Renal cortical epithelial cell (primary cell): ENCODE data around the gene SUPT4H1. TPM values are rescaled to one million over a fixed set of nuclear protein-coding genes. Genes with fewer than 3 reads are reported as not detected.

Experiments used
- DNase-seq: peaks from one replicate; pipeline ENCODE4 v3.0.0-alpha.2; 2011; ENCODE audit warnings: low read depth
- total RNA-seq: library from RNA; depleted of rRNA; stranded (reverse); fragments of >200 nt; gene quantifications from 2 replicates; pipeline ENCODE4 v1.2.3, GENCODE V29; 2014

The SUPT4H1 gene
- total RNA-seq, 1 donor from 2014 or later: 85.3 TPM

DNA sequence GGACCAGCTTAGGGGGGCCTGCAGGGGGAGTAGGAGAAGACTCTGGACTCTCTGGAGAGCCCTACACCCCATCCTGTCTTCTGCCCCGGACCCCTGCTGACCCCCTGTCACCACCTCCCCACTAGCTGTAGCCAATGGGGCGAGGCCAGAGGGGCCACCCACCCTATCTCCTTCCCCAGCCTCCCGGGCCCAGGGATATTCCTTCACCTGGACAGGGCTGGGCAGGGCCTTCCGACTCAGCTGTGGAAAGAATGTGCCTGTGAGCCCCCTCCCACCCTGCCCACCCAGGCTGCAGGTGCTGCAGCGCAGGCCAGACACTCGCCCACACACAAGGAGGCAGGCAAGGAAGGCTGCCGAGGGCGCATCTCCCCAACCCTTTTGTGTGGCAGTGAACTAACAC lies 46.4 kb downstream of the SUPT4H1 start:
- DNase-seq: no peak

DNA sequence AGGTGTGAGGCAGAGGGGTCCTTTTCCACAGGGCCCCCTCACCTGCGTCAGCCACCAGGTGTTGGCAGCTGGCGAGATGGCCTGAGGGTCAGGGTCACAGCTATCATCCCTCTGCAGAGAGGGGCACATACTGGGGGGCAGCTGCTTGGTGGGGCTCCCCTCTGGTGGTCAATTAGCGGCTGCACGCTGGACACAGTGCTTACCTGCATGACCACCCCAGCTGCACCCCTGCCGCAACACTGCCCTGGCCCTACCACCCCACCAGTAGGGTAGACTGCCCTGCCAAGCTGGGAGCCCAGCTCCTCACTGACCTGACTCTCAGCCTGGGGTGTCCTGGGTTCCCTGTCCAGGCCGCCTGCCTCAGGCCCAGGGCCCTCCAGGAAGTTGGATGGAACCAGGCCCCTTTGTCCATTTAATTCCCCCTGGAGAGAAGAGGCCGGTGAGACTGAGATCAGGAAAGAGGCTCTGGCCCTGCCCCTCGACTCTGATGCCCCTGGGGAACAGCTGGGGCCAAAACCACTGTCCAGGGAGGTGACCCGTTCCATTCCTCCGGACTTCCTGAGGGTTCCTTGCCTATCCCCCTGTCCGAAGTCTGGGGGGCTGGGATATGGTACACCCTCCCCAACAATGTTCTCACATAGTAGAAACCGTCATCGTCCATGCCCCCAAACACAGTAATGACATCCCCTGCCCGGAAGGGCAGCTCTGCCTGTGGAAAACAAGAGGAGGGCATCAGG lies 47.1 kb downstream of the SUPT4H1 start:
- DNase-seq: no peak

DNA sequence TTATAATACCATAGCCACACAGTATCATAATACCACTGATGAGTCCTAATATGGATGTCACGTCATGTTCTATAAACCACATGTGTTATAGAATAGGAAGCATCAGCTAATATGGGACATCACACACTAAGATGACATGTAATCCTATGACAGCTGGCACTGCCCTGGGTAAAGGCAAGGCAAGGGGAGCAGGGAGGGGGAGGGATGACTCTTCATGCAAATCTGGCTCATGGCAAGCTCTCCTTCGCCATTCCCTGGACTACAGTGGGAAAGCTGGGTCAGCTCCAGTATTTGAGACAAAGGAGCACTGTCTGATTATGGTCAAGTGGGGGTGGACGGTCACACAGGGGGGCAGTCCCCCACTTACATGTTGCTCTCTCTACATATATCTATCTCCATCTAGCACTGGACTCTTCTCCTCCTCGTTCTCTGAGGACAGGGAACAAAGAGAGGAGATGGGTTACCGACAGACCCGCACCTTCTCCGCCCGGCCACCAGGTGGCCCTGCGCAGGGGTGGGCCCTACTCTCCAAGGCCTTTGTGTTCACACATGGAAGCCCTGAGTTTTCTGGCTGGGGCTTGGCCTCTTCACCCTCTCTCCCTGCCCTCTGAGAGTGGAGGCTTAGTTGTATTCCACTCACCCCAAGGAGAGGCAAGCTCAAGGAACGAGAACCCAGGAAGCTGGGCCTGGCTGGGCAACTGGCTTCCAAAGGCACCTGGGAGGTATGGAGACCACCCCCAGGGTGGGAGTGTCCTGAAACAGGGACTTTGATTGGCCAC lies 47.8 kb downstream of the SUPT4H1 start:
- peak; percentile 9 for DNase-seq

- no peak for DNase-seq
These were observed 48.9 kb downstream of the SUPT4H1 start for GRCh38 chr17:58302919-58303585.

- no peak for DNase-seq
These were observed 49.7 kb downstream of the SUPT4H1 start for GRCh38 chr17:58302171-58302918.

DNA sequence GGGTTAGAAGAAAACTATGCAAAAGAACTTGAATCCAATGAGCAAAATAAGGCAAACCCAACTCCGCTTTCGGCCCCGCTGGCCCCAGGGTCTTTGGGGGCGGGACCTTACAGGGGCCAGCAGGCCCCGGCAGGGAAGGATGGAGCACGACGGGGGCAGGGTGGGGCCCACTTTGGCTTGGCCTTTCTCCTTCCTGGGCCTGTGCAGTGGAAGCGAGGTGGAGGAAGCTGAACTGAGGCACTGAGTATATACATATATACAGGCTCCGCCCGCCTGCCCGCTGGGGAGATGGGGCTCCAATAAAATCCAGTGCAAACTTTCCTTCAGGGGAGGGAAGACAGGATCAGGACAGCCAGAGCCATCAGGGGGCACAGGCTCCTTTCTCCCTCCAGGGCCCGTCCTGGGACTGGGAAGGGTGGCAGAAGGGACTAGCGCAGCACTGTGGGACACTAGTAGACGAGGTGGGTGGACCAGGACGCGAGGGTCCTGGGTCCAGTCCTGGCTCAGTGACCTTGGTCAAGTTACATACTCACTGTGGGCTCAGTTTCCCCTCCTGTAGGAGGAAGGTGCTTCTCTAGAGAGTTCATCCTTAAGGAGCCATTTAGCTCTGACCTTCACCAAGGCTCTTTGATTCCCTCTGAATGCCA lies 50.4 kb downstream of the SUPT4H1 start:
- DNase-seq: no peak

- no peak for DNase-seq
These were observed 51.7 kb downstream of the SUPT4H1 start for GRCh38 chr17:58300336-58300735.

Other genes starting within 250 kb of the SUPT4H1 start
- not detected in 2 replicates for gene OR4D1, start 203.8 kb downstream of the SUPT4H1 start, total RNA-seq
- gene OR4D2, start 185.2 kb downstream of the SUPT4H1 start, total RNA-seq: not detected in 2 replicates
- not detected in 2 replicates for gene EPX, start 159.5 kb downstream of the SUPT4H1 start, total RNA-seq
- gene MKS1, start 132.9 kb downstream of the SUPT4H1 start, total RNA-seq: 15.7 and 20.1 TPM in 2 replicates
- not detected in 2 replicates for gene LPO, start 113.6 kb downstream of the SUPT4H1 start, total RNA-seq
- gene MPO, start 71.3 kb downstream of the SUPT4H1 start, total RNA-seq: 0.17 TPM in 1 of 2 replicates, not detected in the other
- 0.17 and 6.1 TPM in 2 replicates for gene TSPOAP1, start 23.4 kb downstream of the SUPT4H1 start, total RNA-seq
- 2.3 and 6.0 TPM in 2 replicates for gene RNF43, start 65.3 kb upstream of the SUPT4H1 start, total RNA-seq
- under 0.01 TPM in 1 of 2 replicates, not detected in the other for gene HSF5, start 136.2 kb upstream of the SUPT4H1 start, total RNA-seq
- gene MTMR4, start 162.4 kb upstream of the SUPT4H1 start, total RNA-seq: 41.7 and 46.1 TPM in 2 replicates